BLaER1 treated with 17β-estradiol and CSF1 and Interleukin-3, amounts not matched to agents 10 nM and 100 nM (cell line): Measurements from ENCODE around the gene SLC8A3.

Source experiments
- H3K27ac ChIP-seq, 11 experiments: shearing (Covaris generic); formaldehyde crosslinking; 2 replicates each; pipeline ENCODE4 v1.8.1; 2022
- H3K27me3 ChIP-seq, 11 experiments: shearing (Covaris generic); formaldehyde crosslinking; 2 replicates each; pipeline ENCODE4 v1.8.1; 2022
- H3K36me3 ChIP-seq, 11 experiments: shearing (Covaris generic); formaldehyde crosslinking; 2 replicates each; pipeline ENCODE4 v1.8.1; 2022
- H3K4me1 ChIP-seq, 10 experiments: shearing (Covaris generic); formaldehyde crosslinking; 2 replicates each; pipeline ENCODE4 v1.8.1; 2022
- H3K4me2 ChIP-seq, 11 experiments: shearing (Covaris generic); formaldehyde crosslinking; 2 replicates each; pipeline ENCODE4 v1.8.1; 2022
- H3K4me3 ChIP-seq, 10 experiments: shearing (Covaris generic); formaldehyde crosslinking; 2 replicates each; pipeline ENCODE4 v1.8.1; 2022
- H3K9ac ChIP-seq, 11 experiments: shearing (Covaris generic); formaldehyde crosslinking; 2 replicates each; pipeline ENCODE4 v1.8.1; 2022
- H3K9me3 ChIP-seq, 11 experiments: shearing (Covaris generic); formaldehyde crosslinking; replicated peaks in 1 of 11; 2 replicates each; pipeline ENCODE4 v1.8.1; 2022
- H4K20me1 ChIP-seq, 11 experiments: shearing (Covaris generic); formaldehyde crosslinking; 2 replicates each; pipeline ENCODE4 v1.8.1; 2022
- Cebpa-rat ChIP-seq, 11 experiments: shearing (Covaris generic); IDR thresholded peaks; 2 replicates each; pipeline ENCODE4 v1.8.1; 2022

The SLC8A3 gene

DNA sequence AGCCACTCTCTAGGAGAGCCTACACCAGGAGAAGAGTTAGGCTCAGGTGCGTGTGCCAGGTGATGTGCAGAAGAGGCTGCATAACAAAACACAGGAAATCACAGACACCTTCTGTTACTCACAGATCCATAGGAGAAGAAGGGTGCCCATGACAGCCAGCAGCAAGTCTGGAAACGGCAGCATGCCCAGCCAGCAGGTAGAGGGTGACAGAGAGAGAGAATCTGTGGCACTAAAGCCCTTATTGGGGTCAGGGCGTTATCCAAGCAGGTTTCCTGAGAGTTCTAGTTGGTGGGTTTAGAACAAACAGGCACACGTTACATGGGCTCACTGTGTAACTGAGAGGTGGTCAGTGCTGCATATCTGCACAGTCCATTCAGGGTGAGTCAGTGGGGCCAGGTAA lies 14.9 kb upstream of the SLC8A3 start:
- no peaks in the 10 kb centered on the region for H3K27me3 ChIP-seq
- no peaks in the 10 kb centered on the region for H3K4me1 ChIP-seq
- TF ChIP-seq Cebpa-rat (IDR thresholded peaks at IDR 0.05) = no peak
- H3K9ac ChIP-seq = no peak overlapping the region
- no peak overlapping the region for H3K4me3 ChIP-seq
- peaks cover 0 to 8% (median 0%) of the 10 kb centered on the region in 11 experiments; a peak in 1 of 22 replicates for H3K9me3 ChIP-seq
- no peak overlapping the region for H3K27ac ChIP-seq
- H4K20me1 ChIP-seq = no peaks in the 10 kb centered on the region
- H3K4me2 ChIP-seq = no peak overlapping the region
- no peaks in the 10 kb centered on the region for H3K36me3 ChIP-seq

- H3K4me1 ChIP-seq = no peaks in the 10 kb centered on the region
- no peak overlapping the region for H3K4me3 ChIP-seq
- H3K9ac ChIP-seq = no peak overlapping the region
- no peaks in the 10 kb centered on the region for H3K36me3 ChIP-seq
- H3K4me2 ChIP-seq = no peak overlapping the region
- H3K27ac ChIP-seq = no peak overlapping the region
- no peaks in the 10 kb centered on the region for H3K27me3 ChIP-seq
- no peaks in the 10 kb centered on the region for H4K20me1 ChIP-seq
- peaks cover 0 to 8% (median 0%) of the 10 kb centered on the region in 11 experiments; a peak in 1 of 22 replicates for H3K9me3 ChIP-seq
- no peak for TF ChIP-seq Cebpa-rat (IDR thresholded peaks at IDR 0.05)
These were observed 13.2 kb upstream of the SLC8A3 start for GRCh38 chr14:70201994-70202393.

- Histone ChIP-seq H3K4me2 (no peak overlapping the region), H3K9ac (no peak overlapping the region), H3K27ac (no peak overlapping the region), H4K20me1 (peaks cover 0 to 20% (median 13%) of the 10 kb centered on the region in 11 experiments; a peak in 13 of 22 replicates), H3K27me3 (peaks cover 27 to 34% (median 32%) of the 10 kb centered on the region in 11 experiments), H3K9me3 (peaks cover 0 to 9% (median 6%) of the 10 kb centered on the region in 11 experiments; a peak in 9 of 22 replicates), H3K4me1 (peaks cover 8 to 16% (median 13%) of the 10 kb centered on the region in 10 experiments; a peak in 18 of 20 replicates), H3K36me3 (no peaks in the 10 kb centered on the region), H3K4me3 (no peak overlapping the region)
- no peak for TF ChIP-seq Cebpa-rat (IDR thresholded peaks at IDR 0.05)
These were observed 4.6 kb upstream of the SLC8A3 start for GRCh38 chr14:70193396-70193795.

DNA sequence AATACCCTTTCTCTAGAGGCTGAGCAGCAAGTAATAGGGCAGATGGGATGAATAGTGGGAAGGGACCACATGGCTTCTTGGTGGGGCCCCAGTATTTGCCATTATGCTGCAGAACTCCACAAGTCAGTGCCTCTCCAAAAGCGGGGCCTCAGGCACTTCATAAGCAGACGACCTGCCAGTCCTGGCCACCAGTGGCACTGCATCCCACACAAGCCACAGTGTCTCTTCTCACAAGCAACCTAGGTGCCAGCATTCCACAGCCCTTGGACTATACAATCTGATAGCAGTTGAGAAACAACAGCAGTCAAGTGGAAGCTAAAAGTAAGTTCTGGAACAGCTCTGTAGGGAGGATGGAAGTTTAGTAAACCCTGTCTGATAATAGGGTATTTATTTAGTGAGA lies 4.2 kb upstream of the SLC8A3 start:
- H3K4me3 ChIP-seq = no peak overlapping the region
- H3K9me3 ChIP-seq = peaks cover 0 to 9% (median 6%) of the 10 kb centered on the region in 11 experiments; a peak in 9 of 22 replicates
- peaks cover 0 to 25% (median 17%) of the 10 kb centered on the region in 11 experiments; a peak in 13 of 22 replicates for H4K20me1 ChIP-seq
- no peaks in the 10 kb centered on the region for H3K36me3 ChIP-seq
- no peak overlapping the region for H3K4me2 ChIP-seq
- H3K4me1 ChIP-seq = peaks cover 8 to 20% (median 18%) of the 10 kb centered on the region in 10 experiments; a peak in 18 of 20 replicates
- H3K9ac ChIP-seq = no peak overlapping the region
- TF ChIP-seq Cebpa-rat (IDR thresholded peaks at IDR 0.05) = no peak
- peaks cover 32 to 39% (median 37%) of the 10 kb centered on the region in 11 experiments for H3K27me3 ChIP-seq
- H3K27ac ChIP-seq = no peak overlapping the region

GRCh38 chr14:70190156-70190555 lies 1.4 kb upstream of the SLC8A3 start:
- no peak for TF ChIP-seq Cebpa-rat (IDR thresholded peaks at IDR 0.05)
- Histone ChIP-seq H3K4me1 (peaks cover 17 to 38% (median 34%) of the 10 kb centered on the region in 10 experiments; a peak in 19 of 20 replicates), H3K4me2 (0 out of 22 replicates have a peak overlapping the region, but pooled peaks of 1 of the 11 experiments have one; percentile 100), H3K4me3 (no peak overlapping the region), H3K27ac (no peak overlapping the region), H3K9ac (no peak overlapping the region), H3K27me3 (peaks cover 39 to 61% (median 50%) of the 10 kb centered on the region in 11 experiments), H4K20me1 (peaks cover 0 to 27% (median 17%) of the 10 kb centered on the region in 11 experiments; a peak in 13 of 22 replicates), H3K9me3 (peaks cover 0 to 10% (median 3%) of the 10 kb centered on the region in 11 experiments; a peak in 8 of 22 replicates), H3K36me3 (no peaks in the 10 kb centered on the region)

DNA sequence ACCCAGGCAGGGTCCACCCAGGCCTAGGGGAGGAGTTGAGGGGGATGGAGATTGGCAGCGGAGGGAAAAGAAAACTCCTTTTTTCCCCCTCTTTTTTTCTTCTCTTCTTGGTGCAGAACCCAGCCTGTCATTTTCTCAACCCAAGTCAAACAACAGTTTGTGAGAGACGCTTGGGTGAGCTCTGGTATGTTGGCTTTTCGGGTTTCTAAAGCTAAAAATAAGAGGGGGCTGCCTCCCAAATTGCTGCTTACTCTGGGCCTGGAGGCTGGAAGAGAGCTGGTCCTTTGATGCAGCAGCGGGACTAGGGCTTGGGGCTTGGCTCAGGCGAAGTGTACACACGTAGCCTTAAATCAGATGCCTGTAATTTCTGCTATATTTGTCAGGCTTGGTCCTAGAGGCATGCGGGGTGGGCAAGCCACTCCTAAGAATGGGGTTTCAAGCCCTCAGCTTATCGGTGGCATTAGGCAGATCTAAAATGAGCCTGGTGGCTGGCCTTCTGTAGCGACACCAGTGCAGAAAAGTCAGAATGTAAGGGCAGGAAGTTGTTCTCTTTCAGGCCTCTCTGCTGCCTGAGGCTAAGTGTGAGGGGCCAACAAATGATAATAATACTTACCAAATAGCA lies 816 bp upstream of the SLC8A3 start:
- peaks cover 17 to 38% (median 34%) of the 10 kb centered on the region in 10 experiments; a peak in 19 of 20 replicates for H3K4me1 ChIP-seq
- H3K4me3 ChIP-seq = peak overlapping the region; percentile 60 to 77 (median 66)
- no peak for TF ChIP-seq Cebpa-rat (IDR thresholded peaks at IDR 0.05)
- H3K9ac ChIP-seq = peak overlapping the region in 5 of 11 experiments; percentile 59 to 68 (median 64); a peak in 8 of 22 replicates
- H3K27me3 ChIP-seq = peaks cover 39 to 61% (median 50%) of the 10 kb centered on the region in 11 experiments
- peaks cover 0 to 27% (median 17%) of the 10 kb centered on the region in 11 experiments; a peak in 13 of 22 replicates for H4K20me1 ChIP-seq
- no peak overlapping the region for H3K27ac ChIP-seq
- H3K9me3 ChIP-seq = 0 out of 22 replicates have a peak, but pooled peaks cover 0 to 10% (median 0%) of the 10 kb centered on the region in 11 experiments
- peak overlapping the region; percentile 96 to 100 (median 99) for H3K4me2 ChIP-seq
- H3K36me3 ChIP-seq = no peaks in the 10 kb centered on the region

- Histone ChIP-seq H3K4me1 (peaks cover 17 to 38% (median 34%) of the 10 kb centered on the region in 10 experiments; a peak in 19 of 20 replicates), H3K9me3 (0 out of 22 replicates have a peak, but pooled peaks cover 0 to 10% (median 0%) of the 10 kb centered on the region in 11 experiments), H3K36me3 (no peaks in the 10 kb centered on the region), H3K27me3 (peaks cover 39 to 61% (median 50%) of the 10 kb centered on the region in 11 experiments), H3K27ac (no peak overlapping the region), H3K4me2 (peak overlapping the region; percentile 96 to 100 (median 99)), H3K9ac (peak overlapping the region; percentile 31 to 68 (median 59); a peak in 20 of 22 replicates), H3K4me3 (peak overlapping the region; percentile 60 to 77 (median 66)), H4K20me1 (peaks cover 0 to 27% (median 17%) of the 10 kb centered on the region in 11 experiments; a peak in 13 of 22 replicates)
- TF ChIP-seq Cebpa-rat (IDR thresholded peaks at IDR 0.05) = no peak
These were observed 461 bp downstream of the SLC8A3 start for GRCh38 chr14:70188322-70188658.

- H3K4me1 ChIP-seq = peaks cover 17 to 38% (median 34%) of the 10 kb centered on the region in 10 experiments; a peak in 19 of 20 replicates
- peak overlapping the region; percentile 96 to 100 (median 99) for H3K4me2 ChIP-seq
- TF ChIP-seq Cebpa-rat (IDR thresholded peaks at IDR 0.05) = no peak
- peaks cover 0 to 27% (median 17%) of the 10 kb centered on the region in 11 experiments; a peak in 13 of 22 replicates for H4K20me1 ChIP-seq
- 0 out of 22 replicates have a peak, but pooled peaks cover 0 to 10% (median 0%) of the 10 kb centered on the region in 11 experiments for H3K9me3 ChIP-seq
- H3K9ac ChIP-seq = peak overlapping the region; percentile 4 to 68 (median 59); a peak in 12 of 22 replicates
- no peak overlapping the region for H3K27ac ChIP-seq
- H3K27me3 ChIP-seq = peaks cover 39 to 61% (median 50%) of the 10 kb centered on the region in 11 experiments
- H3K36me3 ChIP-seq = no peaks in the 10 kb centered on the region
- H3K4me3 ChIP-seq = peak overlapping the region; percentile 60 to 77 (median 66)
These were observed 1.8 kb downstream of the SLC8A3 start for GRCh38 chr14:70186900-70187451.

- TF ChIP-seq Cebpa-rat (IDR thresholded peaks at IDR 0.05) = no peak
- Histone ChIP-seq H3K27me3 (peaks cover 18 to 35% (median 23%) of the 10 kb centered on the region in 11 experiments), H4K20me1 (peaks cover 0 to 14% (median 11%) of the 10 kb centered on the region in 11 experiments; a peak in 12 of 22 replicates), H3K4me3 (no peak overlapping the region), H3K9me3 (0 out of 22 replicates have a peak, but pooled peaks cover 0 to 10% (median 0%) of the 10 kb centered on the region in 11 experiments), H3K27ac (no peak overlapping the region), H3K4me2 (no peak overlapping the region), H3K9ac (no peak overlapping the region), H3K4me1 (peaks cover 10 to 28% (median 26%) of the 10 kb centered on the region in 10 experiments; a peak in 19 of 20 replicates), H3K36me3 (no peaks in the 10 kb centered on the region)
These were observed 4.8 kb downstream of the SLC8A3 start for GRCh38 chr14:70183991-70184390.
